K562 (cell line): Measurements from ENCODE around the gene TTC28. TPM values are rescaled to one million over a fixed set of nuclear protein-coding genes. Genes with fewer than 3 reads are reported as not detected.

ENCODE experiments used
- ATAC-seq: fragments of 200-7000 bp; cut with Tn5 transposase; 3 replicates; pipeline ENCODE4 v1.9.1; 2020; ENCODE audit warnings: moderate library complexity
- BruUV-seq: library from RNA; stranded (reverse); fragments of 400-500 nt; replicated peaks from 2 replicates; lab custom pipeline; 2021; lab: Mats Ljungman, UMichigan
- CTCF ChIA-PET: fragments of 300-600 bp; formaldehyde crosslinking; extraction: SDS; loops from one replicate; lab custom pipeline; 2021; ENCODE audit warnings: low intra/inter-chr PET ratio; lab: Yijun Ruan, JAX
- POLR2A ChIA-PET: fragments of 300-600, 350-650 bp; sonication (Branson Sonifier 250); formaldehyde crosslinking; extraction: SDS; loops from one replicate; lab custom pipeline; 2021; ENCODE audit warnings: antibody characterized with exemption, inconsistent platforms; lab: Yijun Ruan, JAX
- DNase-seq, 4 experiments: peaks; one replicate each; pipeline versions ENCODE4 v3.0.0 to v3.0.0-alpha.2; 2011 to 2018; ENCODE audit warnings: low spot score in 3 of 4, mixed read lengths in 3 of 4; ENCODE audit errors: extremely low read depth in 1 of 4
- FAIRE-seq: peaks from 2 replicates; lab custom pipeline; 2011; peaks lifted over from hg19 to GRCh38; lab: Jason Lieb, UNC
- H2AFZ ChIP-seq: 2 replicates; pipeline ENCODE4 v1.6.0; 2011; ENCODE audit warnings: low read depth, low read length, control low read depth, inconsistent platforms
- H3K27ac ChIP-seq: fragments of 200-600 bp; 3 replicates; pipeline ENCODE4 v1.8.0; 2011; ENCODE audit warnings: low read depth, mild to moderate bottlenecking, control low read depth, inconsistent platforms, low read length, moderate library complexity, mixed read lengths; ENCODE audit errors: extremely low read depth
- H3K27me3 ChIP-seq, 2 experiments: fragments of 300-600 bp in 1 of 2; 2 replicates in 1 of 2; 3 replicates in 1 of 2; pipeline versions ENCODE4 v1.6.0 to v1.8.0; 2011; ENCODE audit warnings: inconsistent platforms in 2 of 2, low read length in 2 of 2, mild to moderate bottlenecking in 1 of 2, mixed read lengths in 1 of 2, moderate library complexity in 1 of 2; ENCODE audit not compliant: control insufficient read depth in 2 of 2, insufficient read depth in 2 of 2
- H3K36me3 ChIP-seq: fragments of 300-600 bp; 3 replicates; pipeline ENCODE4 v1.8.0; 2011; ENCODE audit warnings: mild to moderate bottlenecking, low read length, inconsistent platforms; ENCODE audit not compliant: control insufficient read depth, insufficient read depth
- H3K4me1 ChIP-seq, 2 experiments: fragments of 200-600 bp in 1 of 2; replicated peaks in 1 of 2; 2 replicates in 1 of 2; 3 replicates in 1 of 2; pipeline versions ENCODE4 v1.5.1 to v1.8.0; 2011; ENCODE audit warnings: inconsistent platforms in 2 of 2, low read length in 2 of 2, mild to moderate bottlenecking in 1 of 2, mixed read lengths in 1 of 2, moderate library complexity in 1 of 2; ENCODE audit not compliant: control insufficient read depth in 2 of 2, insufficient read depth in 2 of 2
- H3K4me2 ChIP-seq: 2 replicates; pipeline ENCODE4 v1.6.1; 2011; ENCODE audit warnings: low read length, control low read depth, inconsistent platforms, mixed read lengths; ENCODE audit not compliant: insufficient read depth
- H3K4me3 ChIP-seq: fragments of 200-600 bp; sonication (generic), shearing (Covaris generic); 2 replicates; pipeline ENCODE4 v1.5.1; 2016; ENCODE audit warnings: control low read depth, inconsistent platforms
- H3K79me2 ChIP-seq: fragments of 200-600 bp; 3 replicates; pipeline ENCODE4 v1.8.0; 2011; ENCODE audit warnings: low read length, inconsistent platforms; ENCODE audit not compliant: control insufficient read depth, insufficient read depth
- H3K9ac ChIP-seq, 2 experiments: 2 replicates each; pipeline versions ENCODE4 v1.6.0 to v1.6.1; 2011; ENCODE audit warnings: low read depth in 2 of 2, low read length in 2 of 2, control low read depth in 1 of 2, inconsistent platforms in 1 of 2, mild to moderate bottlenecking in 1 of 2, mixed read lengths in 1 of 2; ENCODE audit not compliant: insufficient read depth in 1 of 2
- H3K9me1 ChIP-seq: one replicate; pipeline ENCODE4 v1.6.0; 2011; ENCODE audit warnings: inconsistent platforms, mild to moderate bottlenecking, low read length, moderate library complexity; ENCODE audit not compliant: control insufficient read depth, insufficient read depth
- H3K9me3 ChIP-seq: replicated peaks from 2 replicates; pipeline ENCODE4 v1.5.1; 2011; ENCODE audit warnings: low read depth, low read length, inconsistent platforms; ENCODE audit not compliant: control insufficient read depth, insufficient read depth
- H4K20me1 ChIP-seq: replicated peaks from 2 replicates; pipeline ENCODE4 v1.6.1; 2011; ENCODE audit warnings: low read length, inconsistent platforms, mixed read lengths; ENCODE audit not compliant: control insufficient read depth, insufficient read depth
- ARID3B ChIP-seq: fragments of 250-450 bp; sonication (Bioruptor Pico); IDR thresholded peaks from 2 replicates; pipeline ENCODE4 v1.4.0; 2020; ENCODE audit warnings: borderline replicate concordance
- DNMT1 ChIP-seq: fragments of 450-650 bp; IDR thresholded peaks from 2 replicates; pipeline ENCODE4 v1.6.1; 2016; ENCODE audit warnings: antibody characterized with exemption, mild to moderate bottlenecking
- ESRRB ChIP-seq: fragments of 250-450 bp; sonication (Bioruptor Pico); IDR thresholded peaks from 2 replicates; pipeline ENCODE4 v1.5.0; 2020; ENCODE audit warnings: mild to moderate bottlenecking, moderate library complexity, borderline replicate concordance
- HDAC8 ChIP-seq: fragments of 450-650 bp; IDR thresholded peaks from 2 replicates; pipeline ENCODE4 v1.6.1; 2016; ENCODE audit warnings: mild to moderate bottlenecking, missing genetic modification characterization, moderate library complexity, missing compliant biosample characterization
- JUND ChIP-seq, 2 experiments: IDR thresholded peaks; 2 replicates in 1 of 2; 3 replicates in 1 of 2; pipeline ENCODE4 v1.6.1; 2011; ENCODE audit warnings: borderline replicate concordance in 2 of 2, low read depth in 2 of 2, low read length in 2 of 2, improper control_type of control experiment in 1 of 2, missing biosample characterization in 1 of 2, missing genetic modification characterization in 1 of 2, missing genetic modification reagents in 1 of 2
- POLR2B ChIP-seq: fragments of 450-650 bp; IDR thresholded peaks from 2 replicates; pipeline ENCODE4 v1.6.1; 2018; ENCODE audit warnings: low read depth; ENCODE audit not compliant: partially characterized antibody
- SETDB1 ChIP-seq: IDR thresholded peaks from one replicate; pipeline ENCODE4 v1.6.1; 2012; ENCODE audit warnings: low read length, control low read depth, inconsistent platforms
- WGBS: fragments of 100-300 bp; shearing (Covaris generic); methylation state at CpG from one replicate; pipeline ENCODE4 v1.1.6; 2016; ENCODE audit warnings: low coverage, mixed read lengths; ENCODE audit not compliant: insufficient coverage; ENCODE audit errors: missing lambda C conversion rate; 5-methylcytosine and 5-hydroxymethylcytosine counted together
- in situ Hi-C: fragments of 300-500 bp; cut with MboI; formaldehyde crosslinking; loops from 4 replicates; pipeline ENCODE4 v1.15.0; 2018; ENCODE audit warnings: inconsistent platforms, mixed read lengths
- intact Hi-C: fragments of 100-400 bp; cut with micrococcal nuclease; formaldehyde crosslinking; loops from 2 replicates; pipeline ENCODE4 v1.14.2; 2022
- polyA plus RNA-seq, 8 experiments: library from polyadenylated mRNA; depleted of rRNA in 4 of 8; stranded (reverse) in 5 of 8; unstranded in 3 of 8; fragments of >200 nt; fragmentation: Nextera tagmentation in 2 of 8; fragmentation: Illumina TruSeq in 1 of 8; extraction: Ambion mirVana in 2 of 8; extraction: Trizol in 1 of 8; gene quantifications; 2 replicates each; pipeline versions ENCODE4 v1.2.1 to v1.2.3, GENCODE V29; 2011 to 2014; ENCODE audit warnings: inconsistent platforms in 1 of 8, missing spikeins in 1 of 8
- total RNA-seq, 7 experiments: library from RNA; depleted of rRNA in 6 of 7; stranded (reverse); fragments of >200 nt in 6 of 7; fragmentation: Illumina TruSeq in 2 of 7; extraction: Trizol in 2 of 7; gene quantifications; 2 replicates each; pipeline versions ENCODE4 v1.2.1 to v1.2.3, GENCODE V29; 2011 to 2021; ENCODE audit warnings: low replicate concordance in 1 of 7

Gene TTC28
- total and polyA plus RNA-seq, 9 of the 15 experiments (the other 6 are each of a cell fraction or from before 2014, with no cell fraction given), result 0.22 to 10.7 (median 3.1) TPM

- ChIA-PET CTCF (interaction anchor here (0.6 kb wide), 1 partner anchor 15 kb away, joined by 3 read pairs; no protein-coding TSS in a partner anchor), POLR2A (no interaction called here)
- Histone ChIP-seq H4K20me1 (no peaks in the 10 kb centered on the region), H3K4me1 (no peaks in the 10 kb centered on the region), H3K9me3 (no peaks in the 10 kb centered on the region), H3K9ac (no peak overlapping the region), H3K4me3 (no peak overlapping the region), H3K27ac (no peak overlapping the region), H3K27me3 (no peaks in the 10 kb centered on the region), H2AFZ (no peak overlapping the region), H3K36me3 (no peaks in the 10 kb centered on the region), H3K9me1 (no peaks in the 10 kb centered on the region), H3K79me2 (no peaks in the 10 kb centered on the region), H3K4me2 (no peak overlapping the region)
- intact Hi-C loops, result no loop called here
- 61% methylated on average over 2 of the region's 2 CpGs for WGBS
- FAIRE-seq, result no peak
- no TSS peak for BruUV-seq
- no peak for ATAC-seq
- in situ Hi-C loops, result no loop called here
- TF ChIP-seq JUND (IDR thresholded peaks at IDR 0.05; ENCODE audit: borderline replicate concordance, low read depth, low read length), result no peak
- TF ChIP-seq JUND (tag; IDR thresholded peaks at IDR 0.05; ENCODE audit: borderline replicate concordance, low read depth, low read length), result no peak
- no peak for TF ChIP-seq DNMT1
- TF ChIP-seq ARID3B (CRISPR knock-in tag), result no peak
- TF ChIP-seq ESRRB (CRISPR knock-in tag), result no peak
- no peak for TF ChIP-seq POLR2B
- no peak for TF ChIP-seq SETDB1
- TF ChIP-seq HDAC8, result no peak
- no peak for DNase-seq
Measured at GRCh38 chr22:28208036-28208435, 471.6 kb downstream of the TTC28 start.
